ENCODE measurements around the gene KANK4.
A peak's percentile ranks its signal among the peaks of the same experiment; 100 is the strongest.

KANK4 gene

DNA sequence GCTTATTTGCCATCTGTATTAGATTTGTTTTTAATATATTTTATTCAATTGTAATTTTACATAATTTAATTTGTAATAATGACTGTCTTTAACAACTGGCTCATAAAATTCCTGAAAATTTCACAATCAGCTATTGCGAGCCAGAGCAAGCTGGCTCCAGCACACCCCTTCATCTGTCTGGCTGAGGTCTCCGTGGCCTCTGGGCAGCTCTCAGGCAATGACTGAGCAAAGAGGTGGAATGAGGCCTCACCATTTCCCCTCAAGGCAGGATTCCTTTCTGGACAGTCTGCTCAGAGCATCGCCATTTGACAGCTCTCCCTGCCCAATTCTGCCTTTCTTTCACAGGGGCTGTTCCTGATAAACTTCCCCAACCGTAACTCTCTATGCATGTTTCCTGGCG, 5.8 kb upstream of the KANK4 start:
- no peaks in the 10 kb centered on the region for H3K36me3 Mint-ChIP-seq
- ATAC-seq (replicated peaks) (no peak), DNase-seq (no peak)
- no peaks in the 10 kb centered on the region for H3K9me3 Mint-ChIP-seq
- H3K27ac Mint-ChIP-seq, result no peak overlapping the region
- peaks cover 20 to 24% of the 10 kb centered on the region in 2 donors for H3K27me3 Mint-ChIP-seq
- H3K4me1 Mint-ChIP-seq, result no peaks in the 10 kb centered on the region
- H3K4me3 Mint-ChIP-seq, result no peak overlapping the region

DNA sequence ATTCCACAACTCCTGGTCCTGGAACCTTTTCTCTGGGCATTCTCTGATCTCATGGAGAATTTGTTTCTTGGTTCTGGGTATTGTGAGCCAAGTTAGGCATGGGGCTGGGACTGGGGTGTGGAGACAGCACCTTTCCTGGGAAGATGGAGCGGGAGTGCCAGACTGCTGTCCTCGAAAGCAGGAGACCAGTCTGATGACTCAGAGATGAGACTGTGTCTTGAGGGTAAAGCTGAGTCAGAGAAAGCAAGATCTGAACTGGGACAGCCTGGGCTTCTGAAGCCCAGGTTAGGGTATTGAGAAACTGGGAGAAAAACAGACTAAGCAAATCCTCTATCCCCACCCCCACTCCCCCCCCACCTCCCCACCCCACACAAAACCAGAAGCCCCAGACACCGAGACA, 2.2 kb upstream of the KANK4 start:
- no peak for ATAC-seq (replicated peaks)
- peaks cover 0 to 6% of the 10 kb centered on the region in 2 donors for H3K4me1 Mint-ChIP-seq
- DNase-seq, result no peak
- H3K36me3 Mint-ChIP-seq, result no peaks in the 10 kb centered on the region
- no peak overlapping the region for H3K4me3 Mint-ChIP-seq
- H3K27ac Mint-ChIP-seq, result no peak overlapping the region
- no peaks in the 10 kb centered on the region for H3K9me3 Mint-ChIP-seq
- H3K27me3 Mint-ChIP-seq, result peaks cover 33 to 53% of the 10 kb centered on the region in 2 donors

DNA sequence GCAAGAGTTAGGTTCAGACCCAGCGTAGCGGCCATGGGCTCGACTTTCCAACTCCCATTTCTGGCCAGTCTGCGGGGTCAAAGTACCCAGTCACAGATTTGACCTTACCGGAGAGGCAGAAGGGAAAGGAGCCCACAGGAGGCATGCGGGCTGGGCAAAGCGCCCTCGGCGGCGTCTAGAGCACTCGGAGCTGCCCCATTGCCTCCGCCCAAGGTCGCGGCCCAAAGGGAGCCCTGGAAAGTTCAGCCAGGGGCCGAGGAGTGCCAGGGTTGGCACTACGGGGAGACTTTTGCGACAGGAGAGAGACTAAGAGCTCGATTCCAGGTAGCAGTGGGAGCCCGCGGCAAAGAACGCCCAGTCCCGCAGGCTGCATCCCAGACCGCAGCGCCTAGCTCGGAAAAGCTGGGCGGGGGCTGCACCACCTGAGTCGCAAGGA, 896 bp downstream of the KANK4 start:
- H3K4me3 Mint-ChIP-seq, result no peak overlapping the region
- H3K4me1 Mint-ChIP-seq, result peaks cover 0 to 6% of the 10 kb centered on the region in 2 donors
- ATAC-seq (replicated peaks) (no peak), DNase-seq (no peak)
- H3K27ac Mint-ChIP-seq, result no peak overlapping the region
- H3K27me3 Mint-ChIP-seq, result peaks cover 34 to 54% of the 10 kb centered on the region in 2 donors
- no peaks in the 10 kb centered on the region for H3K36me3 Mint-ChIP-seq
- H3K9me3 Mint-ChIP-seq, result no peaks in the 10 kb centered on the region

DNA sequence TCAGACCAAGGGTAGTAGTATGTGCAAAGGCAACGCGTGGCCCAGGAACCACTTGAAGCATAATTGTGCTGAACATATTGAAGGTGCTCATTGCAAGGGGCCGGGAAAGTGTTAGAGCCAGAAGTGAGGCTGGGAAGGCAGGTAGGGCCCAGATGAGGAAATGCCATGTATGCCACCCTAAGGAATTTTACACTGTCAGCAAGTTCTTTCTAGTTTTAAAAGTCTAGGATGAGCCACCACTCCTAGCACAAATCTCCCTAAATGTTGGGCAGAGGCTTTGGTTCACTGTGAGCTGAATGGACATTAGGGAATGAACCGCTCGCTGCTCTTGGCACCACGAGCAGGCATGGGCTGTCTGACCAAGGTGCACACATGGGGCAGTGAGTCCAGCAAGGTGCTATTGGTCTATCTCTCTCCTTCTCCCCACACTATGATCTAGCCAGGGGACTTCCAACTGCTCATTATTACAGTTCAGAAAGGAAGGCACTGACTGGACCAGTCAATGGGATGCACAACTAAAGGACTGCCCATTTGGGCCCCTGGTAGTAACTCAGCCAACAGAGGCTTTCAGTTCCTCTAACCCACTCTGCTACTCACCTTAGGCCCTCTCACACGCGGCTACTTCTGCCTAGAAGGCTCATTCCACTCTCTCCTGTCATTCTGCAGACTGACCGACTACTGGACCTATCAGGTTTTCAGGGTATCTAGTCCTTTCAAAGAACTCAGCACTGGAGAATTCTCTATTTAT, 2.0 kb downstream of the KANK4 start:
- no peak overlapping the region for H3K4me3 Mint-ChIP-seq
- no peak overlapping the region for H3K27ac Mint-ChIP-seq
- peaks cover 36 to 54% of the 10 kb centered on the region in 2 donors for H3K27me3 Mint-ChIP-seq
- no peaks in the 10 kb centered on the region for H3K36me3 Mint-ChIP-seq
- H3K9me3 Mint-ChIP-seq, result no peaks in the 10 kb centered on the region
- DNase-seq, result no peak
- ATAC-seq (replicated peaks), result peak; percentile 56 to 74
- H3K4me1 Mint-ChIP-seq, result peaks cover 0 to 6% of the 10 kb centered on the region in 2 donors

DNA sequence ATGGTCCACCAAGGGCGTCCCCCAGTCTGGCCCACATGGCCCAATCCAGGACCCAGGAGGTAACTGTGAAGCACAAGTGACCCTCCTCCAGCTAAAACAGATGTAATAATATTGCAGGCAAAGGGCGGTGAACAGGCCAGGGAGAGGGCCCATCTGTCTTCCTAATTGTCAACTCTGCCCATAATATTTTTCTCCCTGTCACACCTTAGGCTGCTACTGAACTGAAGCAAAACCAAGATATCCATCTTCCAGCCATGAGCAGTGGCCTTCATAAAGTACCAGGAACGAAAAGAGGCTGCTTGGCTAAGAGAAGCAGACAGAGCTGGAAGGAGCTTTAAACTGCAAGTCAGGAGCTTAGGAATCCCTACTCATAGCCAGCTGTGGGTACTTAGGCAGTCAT, 3.1 kb downstream of the KANK4 start:
- H3K4me3 Mint-ChIP-seq, result no peak overlapping the region
- H3K27ac Mint-ChIP-seq, result no peak overlapping the region
- DNase-seq (no peak), ATAC-seq (replicated peaks) (no peak)
- peaks cover 0 to 6% of the 10 kb centered on the region in 2 donors for H3K4me1 Mint-ChIP-seq
- H3K27me3 Mint-ChIP-seq, result peaks cover 33 to 49% of the 10 kb centered on the region in 2 donors
- no peaks in the 10 kb centered on the region for H3K36me3 Mint-ChIP-seq
- H3K9me3 Mint-ChIP-seq, result no peaks in the 10 kb centered on the region

DNA sequence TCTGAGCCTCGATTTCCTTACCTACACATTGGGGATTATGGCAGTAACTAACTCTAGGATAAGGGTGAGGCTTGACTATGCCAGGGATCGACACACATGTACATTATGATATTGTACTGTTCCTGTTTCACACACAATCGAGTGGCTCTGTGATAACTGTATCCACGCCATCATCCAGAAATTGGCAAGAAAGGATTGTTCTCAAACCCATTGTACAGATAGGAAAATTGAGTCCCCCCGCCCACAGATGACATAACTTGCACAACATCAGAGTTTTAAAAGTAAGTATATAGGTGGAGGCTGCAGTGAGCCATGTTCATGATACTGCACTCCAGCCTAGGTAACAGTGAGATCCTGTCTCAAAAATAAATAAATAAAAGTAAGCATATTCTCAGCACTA, 3.8 kb downstream of the KANK4 start:
- Mint-ChIP-seq H3K4me1 (peaks cover 0 to 6% of the 10 kb centered on the region in 2 donors), H3K36me3 (no peaks in the 10 kb centered on the region), H3K4me3 (no peak overlapping the region), H3K9me3 (no peaks in the 10 kb centered on the region), H3K27me3 (peaks cover 30 to 42% of the 10 kb centered on the region in 2 donors), H3K27ac (no peak overlapping the region)
- DNase-seq, result no peak
- no peak for ATAC-seq (replicated peaks)

DNA sequence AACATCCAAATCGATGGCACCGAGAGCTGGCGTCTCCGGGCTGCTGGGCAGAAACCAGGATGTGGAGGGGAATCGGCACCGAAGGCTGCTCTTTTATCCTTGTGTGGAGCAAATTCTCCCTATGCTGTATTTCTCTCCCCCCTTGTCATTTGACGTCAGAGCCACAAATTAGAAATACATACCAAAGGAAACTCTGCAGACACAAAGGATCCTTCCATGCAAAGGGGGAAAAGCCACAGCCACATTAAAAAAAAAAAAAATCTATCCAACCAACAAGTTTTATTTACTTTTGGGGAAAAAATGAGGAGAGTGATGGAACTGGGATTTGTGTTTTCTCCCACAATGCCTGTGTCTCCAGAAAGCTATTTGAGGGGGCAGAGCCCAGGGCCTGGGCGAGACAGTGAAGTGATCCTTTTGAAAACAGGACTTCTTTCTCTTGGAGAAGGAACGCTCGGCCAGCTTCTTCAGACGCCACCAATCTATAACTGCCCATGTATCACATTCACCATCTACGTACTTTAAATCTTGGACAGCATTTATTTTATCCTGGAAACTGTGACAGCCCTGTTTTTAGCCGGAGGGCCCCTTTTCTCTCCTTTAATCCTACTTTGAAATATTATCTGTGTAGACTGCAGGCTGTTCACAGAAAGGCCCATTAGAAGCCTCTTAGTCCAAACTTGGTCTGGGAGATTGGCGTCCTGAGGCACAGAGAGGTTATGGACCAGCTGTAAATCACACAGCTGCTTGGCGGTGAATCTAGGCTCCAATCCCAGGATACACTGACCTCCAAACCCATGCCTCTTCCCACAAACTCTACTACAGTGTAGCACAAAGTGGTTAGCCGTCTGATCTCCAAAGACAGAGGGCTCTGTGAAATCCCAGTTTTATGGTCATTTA, 4.5 kb downstream of the KANK4 start:
- DNase-seq (no peak), ATAC-seq (replicated peaks) (no peak)
- Mint-ChIP-seq H3K9me3 (no peaks in the 10 kb centered on the region), H3K36me3 (no peaks in the 10 kb centered on the region), H3K4me1 (peaks cover 0 to 6% of the 10 kb centered on the region in 2 donors), H3K27ac (no peak overlapping the region), H3K4me3 (no peak overlapping the region), H3K27me3 (peaks cover 23 to 35% of the 10 kb centered on the region in 2 donors)

DNA sequence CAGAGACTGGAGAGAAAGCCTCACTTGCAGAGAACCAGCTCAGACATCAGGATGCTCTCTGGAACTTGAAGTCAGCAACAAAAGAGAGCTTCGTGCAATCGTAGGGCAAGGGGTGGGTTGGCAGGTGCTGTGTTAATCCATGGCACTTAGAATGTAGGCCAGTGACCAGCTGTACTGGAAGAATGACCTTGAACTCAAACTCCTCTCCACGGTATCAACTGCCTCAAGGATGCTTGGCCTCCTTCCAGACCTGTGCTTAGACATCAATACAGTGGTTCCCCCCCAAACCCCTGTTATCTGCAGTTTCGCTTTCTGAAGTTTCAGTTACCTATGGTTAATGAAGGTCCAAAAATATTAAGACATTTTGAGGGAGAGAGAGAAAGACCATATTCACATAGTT, 6.5 kb downstream of the KANK4 start:
- H3K9me3 Mint-ChIP-seq, result no peaks in the 10 kb centered on the region
- H3K36me3 Mint-ChIP-seq, result no peaks in the 10 kb centered on the region
- H3K4me3 Mint-ChIP-seq, result no peak overlapping the region
- peaks cover 15 to 21% of the 10 kb centered on the region in 2 donors for H3K27me3 Mint-ChIP-seq
- DNase-seq, result no peak
- H3K27ac Mint-ChIP-seq, result no peak overlapping the region
- ATAC-seq (replicated peaks), result no peak
- no peaks in the 10 kb centered on the region for H3K4me1 Mint-ChIP-seq

DNA sequence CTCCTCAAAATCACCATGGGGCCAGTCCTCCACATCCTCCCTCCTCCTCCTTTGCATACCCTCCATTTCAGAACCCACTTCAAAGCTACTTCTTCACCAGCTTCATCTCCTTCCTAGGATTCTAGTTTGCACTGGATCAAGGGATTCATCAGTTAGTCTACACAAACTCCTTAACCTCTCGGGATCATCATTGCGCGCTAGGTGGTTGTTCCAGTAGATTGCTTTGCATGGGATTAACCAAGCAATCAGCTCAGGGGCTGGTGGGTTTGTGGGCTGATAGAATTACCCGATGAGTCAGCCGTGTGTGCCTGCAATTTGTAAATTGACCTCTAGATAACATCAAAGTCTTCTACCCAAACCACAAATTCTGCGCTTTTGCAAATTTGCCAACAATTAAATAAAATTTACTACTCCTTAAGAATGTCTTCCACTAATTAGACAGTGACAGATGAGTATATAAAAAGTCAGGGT, 7.7 kb downstream of the KANK4 start:
- H3K4me3 Mint-ChIP-seq, result no peak overlapping the region
- no peaks in the 10 kb centered on the region for H3K9me3 Mint-ChIP-seq
- no peaks in the 10 kb centered on the region for H3K4me1 Mint-ChIP-seq
- no peak for ATAC-seq (replicated peaks)
- peaks cover 11 to 15% of the 10 kb centered on the region in 2 donors for H3K27me3 Mint-ChIP-seq
- no peaks in the 10 kb centered on the region for H3K36me3 Mint-ChIP-seq
- no peak for DNase-seq
- no peak overlapping the region for H3K27ac Mint-ChIP-seq

DNA sequence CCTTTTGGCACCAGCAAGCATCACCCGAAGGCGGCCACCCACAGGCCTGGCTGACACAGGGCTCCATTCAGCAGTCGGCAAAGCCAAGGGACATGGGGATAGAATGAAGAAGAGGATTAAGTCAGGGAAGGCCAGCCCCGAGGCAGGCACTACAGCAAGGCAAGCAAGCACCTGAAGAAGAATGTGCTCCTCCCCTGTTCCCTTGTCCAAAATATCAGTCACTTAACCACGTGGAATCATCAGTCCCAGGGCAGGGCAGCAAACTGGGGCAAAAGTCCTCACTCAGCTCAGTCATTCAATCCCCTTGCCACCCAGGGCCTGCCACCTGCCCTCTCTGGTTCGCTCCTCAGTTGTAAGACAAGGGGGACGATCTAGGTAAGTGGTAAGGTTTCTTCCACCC, 9.3 kb downstream of the KANK4 start:
- Mint-ChIP-seq H3K36me3 (no peaks in the 10 kb centered on the region), H3K4me3 (no peak overlapping the region), H3K9me3 (no peaks in the 10 kb centered on the region), H3K27me3 (peaks cover 0 to 8% of the 10 kb centered on the region in 2 donors), H3K4me1 (no peaks in the 10 kb centered on the region), H3K27ac (no peak overlapping the region)
- no peak for ATAC-seq (replicated peaks)
- no peak for DNase-seq

DNA sequence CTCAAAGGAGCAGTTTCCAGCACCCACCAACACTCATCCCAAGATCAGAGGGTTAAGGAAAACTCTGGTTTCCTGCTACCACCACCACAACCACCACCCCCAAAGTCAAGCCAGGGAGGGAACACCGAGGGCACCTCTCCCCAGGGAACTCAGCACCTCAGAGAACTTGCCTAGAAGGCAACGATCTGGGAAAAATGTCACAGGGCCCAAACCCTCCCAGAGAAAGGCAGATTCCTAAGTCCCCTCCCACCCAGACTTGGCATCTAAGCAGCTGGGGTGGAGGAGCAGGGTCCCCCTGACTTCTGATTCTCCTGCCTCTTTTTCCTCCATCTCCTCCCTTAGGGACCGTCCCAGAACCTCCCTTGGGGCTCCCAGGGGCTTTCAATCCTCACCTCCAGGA, 10.6 kb downstream of the KANK4 start:
- H3K9me3 Mint-ChIP-seq, result no peaks in the 10 kb centered on the region
- H3K27me3 Mint-ChIP-seq, result peaks cover 0 to 8% of the 10 kb centered on the region in 2 donors
- ATAC-seq (replicated peaks) (no peak), DNase-seq (no peak)
- no peaks in the 10 kb centered on the region for H3K4me1 Mint-ChIP-seq
- H3K27ac Mint-ChIP-seq, result no peak overlapping the region
- H3K4me3 Mint-ChIP-seq, result no peak overlapping the region
- H3K36me3 Mint-ChIP-seq, result no peaks in the 10 kb centered on the region

DNA sequence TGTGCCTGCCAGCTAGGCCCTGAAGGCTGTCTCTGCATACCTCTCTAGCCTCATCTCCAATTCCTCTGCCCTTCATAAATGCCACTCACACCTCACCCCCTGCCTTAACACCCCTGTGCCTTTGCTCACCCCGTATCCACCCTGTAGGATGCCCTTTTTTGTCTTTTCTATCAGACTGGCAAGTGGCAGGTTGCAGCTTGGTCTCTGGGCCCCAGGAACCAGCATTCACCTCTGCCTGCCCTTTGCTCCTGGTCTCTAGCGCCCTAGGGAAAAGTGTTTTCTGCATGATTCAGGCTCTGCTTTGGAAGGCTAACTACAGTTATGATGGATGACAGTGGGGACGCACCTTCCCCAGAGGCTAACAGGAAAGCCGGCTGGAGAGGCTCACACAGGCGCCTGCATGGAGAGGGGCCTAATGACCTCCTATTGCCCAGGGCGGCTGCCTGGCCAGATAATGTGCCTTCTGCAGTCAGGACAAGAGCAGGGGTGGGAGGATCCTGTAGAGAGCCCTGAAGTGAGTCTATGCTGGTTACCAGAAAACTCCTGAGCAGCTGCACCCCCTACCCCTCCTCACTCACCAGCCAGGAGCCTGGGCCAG, 11.2 kb downstream of the KANK4 start:
- Mint-ChIP-seq H3K27ac (no peak overlapping the region), H3K4me3 (no peak overlapping the region), H3K27me3 (peaks cover 0 to 8% of the 10 kb centered on the region in 2 donors), H3K9me3 (no peaks in the 10 kb centered on the region), H3K36me3 (no peaks in the 10 kb centered on the region), H3K4me1 (no peaks in the 10 kb centered on the region)
- ATAC-seq (replicated peaks) (no peak), DNase-seq (no peak)

DNA sequence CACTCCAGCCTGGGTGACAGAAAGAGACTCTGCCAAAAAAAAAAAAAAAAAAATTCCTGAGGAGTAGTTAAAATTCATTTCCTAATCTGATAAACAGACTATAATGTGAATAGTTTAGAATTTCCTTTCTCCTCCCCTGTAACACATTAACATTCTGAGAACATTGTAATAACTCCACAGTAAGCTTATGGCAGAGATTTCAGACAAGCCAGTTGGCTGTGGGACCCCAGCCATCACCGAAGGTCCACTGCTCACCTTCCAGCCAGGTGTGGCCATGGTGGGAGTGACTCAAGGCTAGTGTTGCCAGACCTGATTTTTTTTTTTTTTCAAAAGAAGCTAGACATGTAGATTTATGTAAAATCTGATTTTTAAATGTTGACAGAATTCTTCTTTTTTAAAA, 11.8 kb downstream of the KANK4 start:
- Mint-ChIP-seq H3K27ac (no peak overlapping the region), H3K4me3 (no peak overlapping the region), H3K9me3 (no peaks in the 10 kb centered on the region), H3K27me3 (peaks cover 0 to 6% of the 10 kb centered on the region in 2 donors), H3K36me3 (no peaks in the 10 kb centered on the region), H3K4me1 (no peaks in the 10 kb centered on the region)
- ATAC-seq (replicated peaks), result no peak
- no peak for DNase-seq

DNA sequence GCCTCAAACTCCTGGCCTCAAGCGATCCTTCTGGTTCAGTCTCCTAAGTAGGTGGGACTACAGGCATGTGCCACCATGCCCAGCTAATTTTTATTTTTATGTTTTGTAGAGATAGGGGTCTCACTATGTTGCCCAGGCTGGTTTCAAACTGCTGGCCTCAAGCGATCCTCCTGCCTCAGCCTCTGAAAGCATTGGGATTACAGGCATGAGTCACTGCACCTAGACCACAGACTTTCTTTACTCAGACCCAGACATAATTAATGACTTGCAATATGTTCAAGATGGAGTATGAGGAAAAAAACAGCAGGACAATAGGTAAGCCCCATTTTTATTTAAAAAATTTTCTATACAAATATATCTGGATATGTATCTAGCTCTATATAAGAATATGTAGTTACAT, 13.2 kb downstream of the KANK4 start:
- Mint-ChIP-seq H3K27ac (no peak overlapping the region), H3K36me3 (no peaks in the 10 kb centered on the region), H3K9me3 (no peaks in the 10 kb centered on the region), H3K4me3 (no peak overlapping the region), H3K27me3 (no peaks in the 10 kb centered on the region), H3K4me1 (no peaks in the 10 kb centered on the region)
- ATAC-seq (replicated peaks), result no peak
- DNase-seq, result no peak
